HG03066 (cell line): ENCODE measurements around the gene ZNF319.

Source experiments
- ATAC-seq: cut with Tn5 transposase; IDR thresholded peaks from one replicate; pipeline ENCODE4 v1.9.1; 2021; ENCODE audit warnings: low read depth; ENCODE audit not compliant: unreplicated experiment

Gene ZNF319

DNA sequence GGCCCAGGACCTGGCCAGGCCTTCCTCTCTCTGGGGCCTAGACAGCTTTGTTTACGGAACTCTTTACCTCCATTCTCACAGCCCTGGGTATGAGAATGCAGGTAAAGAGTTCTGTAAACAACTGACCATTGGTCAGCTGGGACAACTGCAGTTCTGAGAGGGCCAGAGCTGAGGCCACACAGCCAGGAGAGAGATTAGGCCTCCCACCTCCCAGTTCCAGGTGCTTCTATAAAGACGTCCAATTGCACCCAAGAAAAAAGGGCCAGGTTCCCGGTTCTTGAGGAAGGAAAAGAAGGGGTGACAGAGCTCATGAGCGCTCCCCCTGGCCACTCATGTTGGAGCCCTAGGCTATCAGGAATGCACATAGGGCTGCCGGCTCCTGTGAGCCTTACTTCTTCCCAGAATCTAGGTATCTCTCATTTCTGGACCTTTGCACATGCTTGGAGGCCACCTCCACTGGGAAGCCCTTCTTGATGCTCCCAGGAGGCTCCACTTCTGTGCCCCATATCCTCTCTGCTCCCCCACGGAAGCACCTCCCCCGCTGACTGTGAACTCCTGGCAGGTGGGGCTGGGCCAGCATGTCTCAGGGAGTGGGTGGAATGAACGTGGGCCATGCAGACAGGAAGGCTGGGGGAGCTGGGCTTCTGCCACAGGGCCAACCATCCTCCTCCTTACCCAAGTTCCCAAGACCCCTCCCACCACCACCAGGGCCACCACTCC is 42.6 kb downstream of the ZNF319 start:
- ATAC-seq, result no peak

DNA sequence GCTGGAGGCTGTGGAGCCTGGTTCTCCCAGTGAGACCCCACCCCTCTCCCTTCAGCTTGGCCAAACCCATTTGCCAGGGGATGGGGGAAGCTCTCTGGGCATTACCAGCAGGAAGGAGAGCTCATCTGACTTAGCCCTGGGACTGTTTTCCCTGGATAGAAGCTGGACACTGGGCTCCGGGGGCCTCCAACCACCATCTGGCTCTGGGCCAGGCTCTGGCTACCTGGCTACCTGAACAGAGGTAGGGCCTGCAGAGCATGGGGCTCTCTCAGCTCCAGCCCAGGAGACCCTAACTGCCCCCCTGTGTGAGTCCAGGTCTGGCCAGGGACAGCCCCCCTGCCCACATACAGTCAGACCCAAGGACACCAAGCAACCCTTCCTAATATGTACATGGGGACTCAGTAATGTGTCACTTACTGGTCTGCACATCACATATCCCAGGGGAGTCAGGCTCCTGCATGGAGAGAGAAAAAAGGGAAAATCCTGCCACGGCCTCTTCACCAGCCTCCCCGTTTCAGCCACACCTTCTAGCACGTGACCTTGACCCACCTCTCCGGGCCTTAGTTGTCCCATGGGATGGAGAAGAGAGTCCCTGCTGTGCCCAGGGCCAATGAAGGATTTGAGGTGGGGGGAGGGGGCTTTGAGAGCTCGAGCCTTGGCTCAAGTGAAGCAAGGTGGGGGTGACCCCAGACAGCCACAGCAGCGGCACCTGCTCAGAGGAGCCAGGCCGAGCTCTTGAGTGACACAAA is 43.4 kb downstream of the ZNF319 start:
- no peak for ATAC-seq

- ATAC-seq, result no peak
Measured at GRCh38 chr16:57956270-57956808, 44.1 kb downstream of the ZNF319 start.

DNA sequence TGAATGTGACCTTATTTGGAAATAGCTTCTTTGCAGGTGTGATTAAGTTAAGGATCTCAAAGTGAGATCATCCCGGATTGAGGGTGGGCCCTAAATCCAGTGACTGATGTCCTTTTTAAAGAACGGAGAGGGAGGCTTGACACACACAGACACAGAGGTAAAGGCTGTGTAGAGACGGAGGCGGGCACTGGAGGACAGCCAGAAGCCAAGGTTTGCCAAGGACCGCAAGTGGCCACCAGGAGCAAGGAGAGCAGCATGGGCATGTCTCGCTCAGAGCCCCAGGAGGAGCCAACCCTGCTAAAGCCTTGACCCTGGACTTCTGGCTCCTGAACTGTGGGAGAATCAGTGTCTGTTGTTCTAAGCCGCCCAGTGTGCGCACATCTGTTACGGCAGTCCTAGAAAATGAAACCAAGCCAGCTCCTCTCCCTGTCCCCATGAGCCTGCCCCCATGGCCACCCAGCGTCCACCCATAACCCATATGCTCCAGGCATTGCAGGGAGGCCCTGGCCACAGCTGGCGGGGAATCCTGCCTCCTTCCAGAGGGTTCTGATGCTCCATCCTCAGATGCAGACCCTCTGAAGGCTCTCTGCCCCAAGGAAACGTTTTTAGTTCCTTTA is 44.8 kb downstream of the ZNF319 start:
- ATAC-seq, result no peak

DNA sequence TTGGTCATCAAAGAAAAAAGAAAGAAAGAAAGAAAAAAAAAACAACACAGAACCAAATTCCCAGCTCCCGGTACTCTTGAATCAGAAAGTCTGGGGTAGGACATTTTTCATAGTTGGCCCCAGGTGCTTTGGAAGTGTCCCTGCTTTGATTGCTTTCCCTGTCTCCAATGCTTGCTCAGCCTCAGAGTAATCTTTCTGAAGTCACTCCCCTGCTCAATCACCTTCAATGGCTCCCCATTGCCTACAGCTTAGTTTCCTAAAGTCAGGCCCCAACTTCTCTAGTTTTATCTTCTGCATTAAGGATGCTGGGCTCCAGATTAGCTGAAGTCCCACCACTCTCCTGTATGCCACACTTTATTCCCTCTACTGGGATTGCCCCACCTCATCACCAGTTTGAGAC is 46.6 kb downstream of the ZNF319 start:
- ATAC-seq, result no peak

DNA sequence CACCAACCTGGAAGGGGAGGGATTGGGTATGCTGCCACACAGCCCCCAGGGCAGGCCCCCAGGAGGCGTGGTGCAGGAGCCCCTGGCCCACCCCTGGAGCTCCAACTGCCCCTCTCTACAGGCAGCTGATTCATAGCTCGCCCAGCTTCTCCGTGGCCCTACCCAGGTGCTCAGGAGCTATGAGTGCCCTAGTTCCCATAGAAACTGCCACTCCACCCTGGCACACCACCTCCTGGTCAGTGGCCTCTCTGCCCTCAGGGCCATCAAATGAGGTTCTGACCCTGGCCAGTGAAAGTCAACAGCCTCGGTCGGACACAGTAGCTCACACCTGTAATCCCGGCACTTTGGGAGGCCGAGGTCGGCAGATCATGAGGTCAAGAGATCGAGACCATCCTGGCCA is 47.6 kb downstream of the ZNF319 start:
- no peak for ATAC-seq

DNA sequence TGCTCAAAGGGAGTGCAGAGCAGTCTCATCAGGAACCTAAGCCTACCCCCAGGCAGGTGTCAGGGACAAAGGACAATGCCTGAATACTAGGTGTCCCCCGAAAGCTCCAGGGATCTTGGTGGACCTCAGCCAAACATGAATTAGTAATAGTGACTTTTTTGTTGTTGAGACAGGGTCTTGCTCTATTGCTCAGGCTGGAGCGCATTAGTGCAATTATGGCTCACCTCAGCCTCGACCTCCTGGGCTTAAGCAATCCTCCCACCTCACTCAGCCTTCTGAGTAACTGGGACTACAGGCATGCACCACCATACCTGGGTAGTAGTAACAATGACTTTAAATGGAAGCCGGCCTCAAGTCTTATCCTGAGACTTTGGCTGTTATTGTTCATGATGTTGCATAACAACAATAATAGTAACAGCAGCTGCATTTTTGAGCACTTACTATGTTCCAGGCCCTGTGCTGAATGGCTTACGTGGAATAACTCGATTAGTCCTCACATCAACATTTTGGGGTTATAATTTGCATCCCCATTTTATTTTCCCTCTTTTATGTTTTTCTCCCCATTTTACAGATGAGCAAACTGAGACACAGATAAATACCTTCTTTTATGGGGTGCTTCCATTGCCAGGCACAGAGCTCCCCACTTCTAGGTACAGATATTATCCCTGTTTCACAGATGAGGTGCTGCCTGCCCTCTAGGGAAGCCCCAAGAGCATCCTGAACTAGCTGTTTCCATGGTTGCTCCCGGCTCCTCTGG is 49.1 kb downstream of the ZNF319 start:
- no peak for ATAC-seq

GRCh38 chr16:57950382-57950781 is 50.1 kb downstream of the ZNF319 start:
- no peak for ATAC-seq

GRCh38 chr16:57949595-57950238 is 50.8 kb downstream of the ZNF319 start:
- ATAC-seq, result no peak

DNA sequence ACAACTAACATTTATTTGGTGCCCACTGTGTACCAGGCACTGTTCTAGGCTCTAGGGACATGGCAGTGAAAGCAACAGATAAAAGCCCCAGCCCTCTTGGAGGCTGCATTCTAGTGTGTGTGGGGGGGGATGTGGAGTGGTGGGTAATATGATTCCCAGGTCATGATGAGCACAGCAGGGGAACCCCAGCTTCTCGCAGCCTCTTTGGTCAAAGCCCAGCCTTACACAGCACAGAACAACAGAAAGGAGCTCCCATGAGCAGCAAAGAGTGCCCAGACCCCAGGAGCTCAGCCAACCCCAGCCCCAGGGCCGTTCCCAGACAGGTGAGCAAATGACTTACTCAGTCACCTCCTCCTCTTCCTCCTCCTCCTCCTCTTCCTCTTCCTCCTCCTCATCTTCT is 51.5 kb downstream of the ZNF319 start:
- no peak for ATAC-seq

DNA sequence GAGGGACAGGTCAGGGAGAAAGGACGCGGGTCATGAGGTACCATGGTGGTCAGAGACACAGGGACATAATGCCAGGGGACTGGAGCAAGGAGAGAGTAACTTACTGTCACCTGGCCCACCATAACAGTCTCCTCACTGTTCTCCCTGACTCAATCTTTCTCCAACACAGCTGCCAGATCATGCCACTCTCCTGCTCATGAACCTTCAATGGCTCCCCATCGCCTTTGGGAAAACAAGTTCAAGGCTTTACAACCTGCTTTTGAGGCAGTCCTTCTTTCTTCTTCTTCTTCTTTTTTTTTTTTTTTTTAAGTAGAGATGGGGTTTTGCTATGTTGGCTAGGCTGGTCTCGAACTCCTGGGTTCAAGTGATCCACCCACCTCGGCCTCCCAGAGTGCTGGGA is 52.4 kb downstream of the ZNF319 start:
- no peak for ATAC-seq

- ATAC-seq, result no peak
Measured at GRCh38 chr16:57947261-57947660, 53.2 kb downstream of the ZNF319 start.

- ATAC-seq, result no peak
Measured at GRCh38 chr16:57946181-57946801, 54.2 kb downstream of the ZNF319 start.

DNA sequence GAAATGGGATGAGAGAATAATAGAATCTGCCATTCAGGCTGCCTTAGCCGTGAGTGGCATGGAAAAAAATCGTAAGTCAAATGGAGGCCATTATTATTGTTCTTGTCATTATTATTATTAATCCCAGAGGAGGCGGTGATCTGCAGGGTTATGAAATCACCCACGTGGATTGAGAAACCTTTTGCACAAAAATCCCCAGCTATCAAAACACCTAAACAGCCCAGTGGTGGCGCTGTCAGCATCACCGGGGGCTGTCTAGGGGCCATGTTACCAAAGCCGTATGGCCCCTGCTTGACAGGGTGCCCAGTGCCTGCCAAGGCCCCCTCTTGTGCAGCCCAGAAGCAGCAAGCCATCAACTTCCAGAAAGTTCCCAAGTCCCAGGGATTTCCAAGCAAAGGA is 54.7 kb downstream of the ZNF319 start:
- ATAC-seq, result no peak

DNA sequence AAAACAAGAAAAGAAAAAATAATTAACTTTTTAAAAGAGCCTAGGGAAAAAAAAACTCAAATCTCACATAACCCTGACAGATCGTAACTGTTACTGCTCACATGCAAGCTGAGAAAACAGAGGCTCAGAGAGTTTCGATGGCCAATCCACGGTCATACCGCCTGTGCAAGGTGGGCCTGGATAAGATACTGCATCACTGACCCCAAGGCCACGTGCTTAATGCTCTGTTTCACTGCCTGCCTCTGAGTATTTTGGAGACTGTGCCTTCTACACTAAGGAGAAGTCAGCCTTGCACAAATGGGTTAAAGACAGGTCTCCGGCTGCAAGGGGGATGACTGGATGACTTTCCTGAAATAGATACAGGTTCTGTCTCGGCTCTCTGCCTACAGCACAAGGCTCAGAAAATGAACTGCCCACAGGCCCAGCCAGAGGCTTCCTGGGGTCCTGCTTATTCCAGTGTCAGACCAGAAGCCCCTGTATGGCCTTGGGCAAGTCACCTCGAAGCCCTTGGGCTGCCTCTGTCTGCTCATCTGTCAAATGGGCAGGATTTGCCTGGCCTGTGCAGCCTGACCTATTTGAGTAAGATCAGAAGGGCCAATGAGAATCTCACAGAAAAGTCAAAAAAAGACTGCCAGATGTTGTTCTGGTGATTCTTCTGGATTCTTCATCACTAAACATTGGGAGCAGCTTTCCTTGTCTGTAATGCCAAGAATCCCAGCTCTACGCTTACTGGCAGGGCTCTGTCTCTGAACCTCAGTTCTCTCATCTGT is 55.3 kb downstream of the ZNF319 start:
- no peak for ATAC-seq
